ENCODE results near the gene SLAMF6.
"Not testable (repeated sequence)": the region's sequence is repeated elsewhere in the genome, so short reads cannot be mapped to it uniquely, and the experiment has no call there.

SLAMF6 gene

GRCh38 chr1:160503087-160503486 lies 20.0 kb downstream of the SLAMF6 start:
- H3K27me3 ChIP-seq (ENCODE audit: insufficient read depth, low read length, poor library complexity): no peaks in the 10 kb centered on the region
- TF ChIP-seq, protein P1, sequence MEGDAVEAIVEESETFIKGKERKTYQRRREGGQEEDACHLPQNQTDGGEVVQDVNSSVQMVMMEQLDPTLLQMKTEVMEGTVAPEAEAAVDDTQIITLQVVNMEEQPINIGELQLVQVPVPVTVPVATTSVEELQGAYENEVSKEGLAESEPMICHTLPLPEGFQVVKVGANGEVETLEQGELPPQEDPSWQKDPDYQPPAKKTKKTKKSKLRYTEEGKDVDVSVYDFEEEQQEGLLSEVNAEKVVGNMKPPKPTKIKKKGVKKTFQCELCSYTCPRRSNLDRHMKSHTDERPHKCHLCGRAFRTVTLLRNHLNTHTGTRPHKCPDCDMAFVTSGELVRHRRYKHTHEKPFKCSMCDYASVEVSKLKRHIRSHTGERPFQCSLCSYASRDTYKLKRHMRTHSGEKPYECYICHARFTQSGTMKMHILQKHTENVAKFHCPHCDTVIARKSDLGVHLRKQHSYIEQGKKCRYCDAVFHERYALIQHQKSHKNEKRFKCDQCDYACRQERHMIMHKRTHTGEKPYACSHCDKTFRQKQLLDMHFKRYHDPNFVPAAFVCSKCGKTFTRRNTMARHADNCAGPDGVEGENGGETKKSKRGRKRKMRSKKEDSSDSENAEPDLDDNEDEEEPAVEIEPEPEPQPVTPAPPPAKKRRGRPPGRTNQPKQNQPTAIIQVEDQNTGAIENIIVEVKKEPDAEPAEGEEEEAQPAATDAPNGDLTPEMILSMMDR (IDR thresholded peaks at IDR 0.05; ENCODE audit: borderline replicate concordance, extremely low read depth, low read length, poor library complexity, severe bottlenecking): no peak
- TF ChIP-seq EZH2 (IDR thresholded peaks at IDR 0.05; ENCODE audit: borderline replicate concordance, low read depth, low read length, severe bottlenecking): no peak
- ATAC-seq (ENCODE audit: insufficient read depth, low read depth): no peak
- peaks cover 15% of the 10 kb centered on the region for H3K9me3 ChIP-seq (ENCODE audit: insufficient read depth, low read length, severe bottlenecking)
- no peak overlapping the region for H2AFZ ChIP-seq (ENCODE audit: low read depth, low read length)
- no peak overlapping the region for H3K9ac ChIP-seq (ENCODE audit: low read depth, low read length)
- no peak for DNase-seq
- H3K4me1 ChIP-seq (ENCODE audit: insufficient read depth, low read length): no peaks in the 10 kb centered on the region
- H3K4me2 ChIP-seq (ENCODE audit: insufficient read depth, low read length): no peak overlapping the region
- H3K4me3 ChIP-seq (ENCODE audit: low read depth in 1 of 2, low read length in 2 of 2): no peak overlapping the region
- no peaks in the 10 kb centered on the region for H3K79me2 ChIP-seq (ENCODE audit: insufficient read depth, low read length)
- H4K20me1 ChIP-seq (ENCODE audit: insufficient read depth, low read length): no peaks in the 10 kb centered on the region
- H3K27ac ChIP-seq (ENCODE audit: low read length): no peak overlapping the region
- H3K36me3 ChIP-seq (ENCODE audit: insufficient read depth, low read length): no peaks in the 10 kb centered on the region

GRCh38 chr1:160500321-160500990 lies 22.6 kb downstream of the SLAMF6 start:
- Histone ChIP-seq H3K4me2 (ENCODE audit: insufficient read depth, low read length) (no peak overlapping the region), H3K9ac (ENCODE audit: low read depth, low read length) (no peak overlapping the region), H3K27me3 (ENCODE audit: insufficient read depth, low read length, poor library complexity) (no peaks in the 10 kb centered on the region), H3K4me3 (ENCODE audit: low read depth in 1 of 2, low read length in 2 of 2) (no peak overlapping the region), H2AFZ (ENCODE audit: low read depth, low read length) (no peak overlapping the region), H3K9me3 (ENCODE audit: insufficient read depth, low read length, severe bottlenecking) (peaks cover 8% of the 10 kb centered on the region), H3K36me3 (ENCODE audit: insufficient read depth, low read length) (no peaks in the 10 kb centered on the region), H3K79me2 (ENCODE audit: insufficient read depth, low read length) (no peaks in the 10 kb centered on the region), H4K20me1 (ENCODE audit: insufficient read depth, low read length) (no peaks in the 10 kb centered on the region), H3K4me1 (ENCODE audit: insufficient read depth, low read length) (no peaks in the 10 kb centered on the region), H3K27ac (ENCODE audit: low read length) (no peak overlapping the region)
- ATAC-seq (ENCODE audit: insufficient read depth, low read depth): no peak
- TF ChIP-seq EZH2 (IDR thresholded peaks at IDR 0.05; ENCODE audit: borderline replicate concordance, low read depth, low read length, severe bottlenecking): no peak
- TF ChIP-seq, protein P1 (IDR thresholded peaks at IDR 0.05; ENCODE audit: borderline replicate concordance, extremely low read depth, low read length, poor library complexity, severe bottlenecking): no peak
- DNase-seq: no peak

GRCh38 chr1:160499631-160500030 lies 23.4 kb downstream of the SLAMF6 start:
- ATAC-seq (ENCODE audit: insufficient read depth, low read depth) (no peak), DNase-seq (no peak)
- H3K9ac ChIP-seq (ENCODE audit: low read depth, low read length): no peak overlapping the region
- H3K4me2 ChIP-seq (ENCODE audit: insufficient read depth, low read length): no peak overlapping the region
- no peaks in the 10 kb centered on the region for H3K79me2 ChIP-seq (ENCODE audit: insufficient read depth, low read length)
- peaks cover 8% of the 10 kb centered on the region for H3K9me3 ChIP-seq (ENCODE audit: insufficient read depth, low read length, severe bottlenecking)
- no peaks in the 10 kb centered on the region for H3K4me1 ChIP-seq (ENCODE audit: insufficient read depth, low read length)
- no peaks in the 10 kb centered on the region for H4K20me1 ChIP-seq (ENCODE audit: insufficient read depth, low read length)
- H3K36me3 ChIP-seq (ENCODE audit: insufficient read depth, low read length): no peaks in the 10 kb centered on the region
- H3K4me3 ChIP-seq (ENCODE audit: low read depth in 1 of 2, low read length in 2 of 2): no peak overlapping the region
- no peaks in the 10 kb centered on the region for H3K27me3 ChIP-seq (ENCODE audit: insufficient read depth, low read length, poor library complexity)
- TF ChIP-seq, protein P1 (IDR thresholded peaks at IDR 0.05; ENCODE audit: borderline replicate concordance, extremely low read depth, low read length, poor library complexity, severe bottlenecking): no peak
- no peak for TF ChIP-seq EZH2 (IDR thresholded peaks at IDR 0.05; ENCODE audit: borderline replicate concordance, low read depth, low read length, severe bottlenecking)
- no peak overlapping the region for H2AFZ ChIP-seq (ENCODE audit: low read depth, low read length)
- H3K27ac ChIP-seq (ENCODE audit: low read length): no peak overlapping the region

DNA sequence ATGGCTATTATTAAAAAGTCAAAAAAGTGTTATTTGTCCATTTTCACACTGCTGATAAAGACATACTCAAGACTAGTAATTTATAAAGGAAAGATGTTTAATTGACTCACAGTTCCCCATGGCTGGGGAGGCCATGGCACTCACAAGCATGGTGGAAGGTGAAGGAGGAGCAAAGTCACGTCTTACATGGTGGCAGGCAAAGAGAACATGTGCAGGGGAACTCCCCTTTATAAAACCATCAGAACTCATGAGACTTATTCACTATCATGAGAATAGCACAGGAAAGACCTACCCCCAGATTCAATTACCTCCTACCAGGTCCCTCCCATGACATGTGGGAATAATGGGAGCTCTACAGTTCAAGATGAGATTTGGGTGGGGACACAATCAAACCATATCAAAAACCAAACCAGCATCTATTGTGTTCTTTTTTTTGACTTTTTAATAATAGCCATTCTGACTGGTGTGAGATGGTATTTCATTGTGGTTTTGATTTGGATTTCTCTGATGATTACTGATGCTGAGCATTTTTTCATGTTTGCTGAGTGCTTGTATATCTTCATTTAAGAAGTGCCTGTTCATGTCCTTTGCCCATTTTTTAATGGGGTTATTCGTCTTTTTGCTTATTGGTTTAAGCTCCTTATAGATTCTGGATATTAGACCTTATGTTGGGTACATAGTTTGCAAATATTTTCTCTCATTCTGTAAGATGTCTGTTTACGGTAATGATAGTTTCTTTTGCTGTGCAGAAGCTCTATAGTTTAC lies 24.6 kb downstream of the SLAMF6 start:
- not testable (repeated sequence) for ATAC-seq (ENCODE audit: insufficient read depth, low read depth)

More for the DNA sequence above, 24.6 kb downstream of the SLAMF6 start:
- not testable (repeated sequence) for H3K9ac ChIP-seq (ENCODE audit: low read depth, low read length); DNase-seq; H4K20me1 ChIP-seq (ENCODE audit: insufficient read depth, low read length); H3K27ac ChIP-seq (ENCODE audit: low read length); H3K4me1 ChIP-seq (ENCODE audit: insufficient read depth, low read length); H3K4me3 ChIP-seq (ENCODE audit: low read depth in 1 of 2, low read length in 2 of 2); H3K9me3 ChIP-seq (ENCODE audit: insufficient read depth, low read length, severe bottlenecking); H3K79me2 ChIP-seq (ENCODE audit: insufficient read depth, low read length); H3K4me2 ChIP-seq (ENCODE audit: insufficient read depth, low read length); H2AFZ ChIP-seq (ENCODE audit: low read depth, low read length); H3K36me3 ChIP-seq (ENCODE audit: insufficient read depth, low read length); H3K27me3 ChIP-seq (ENCODE audit: insufficient read depth, low read length, poor library complexity)
